IMR-90 (cell line): ENCODE results near the gene NAGLU. TPM values are rescaled to one million over a fixed set of nuclear protein-coding genes. Genes with fewer than 3 reads are reported as not detected.

Experiments
- ATAC-seq: fragments of 200-7000 bp; cut with Tn5 transposase; 2 replicates; pipeline ENCODE4 v1.9.1; 2020; ENCODE audit warnings: low read depth, mild to moderate bottlenecking, moderate library complexity
- BruUV-seq: library from RNA; stranded (reverse); fragments of 400-500 nt; replicated peaks from 2 replicates; lab custom pipeline; 2021; lab: Mats Ljungman, UMichigan
- CTCF ChIA-PET: fragments of 300-600 bp; formaldehyde crosslinking; extraction: SDS; loops from one replicate; lab custom pipeline; 2021; ENCODE audit warnings: antibody characterized with exemption; lab: Yijun Ruan, JAX
- POLR2A ChIA-PET: fragments of 300-600 bp; sonication (Branson Sonifier 250); formaldehyde crosslinking; loops from one replicate; lab custom pipeline; 2022; ENCODE audit warnings: antibody characterized with exemption; ENCODE audit not compliant: unreplicated experiment; lab: Charles Lee
- DNase-seq: peaks from one replicate; pipeline ENCODE4 v3.0.0; 2013
- H2AFZ ChIP-seq: replicated peaks from 2 replicates; pipeline ENCODE3; 2013; ENCODE audit warnings: low read length, mild to moderate bottlenecking; ENCODE audit not compliant: poor library complexity
- H2AK5ac ChIP-seq: 2 replicates; pipeline ENCODE4 v1.6.1; 2013; ENCODE audit warnings: low read depth, low read length, inconsistent platforms
- H2AK9ac ChIP-seq: replicated peaks from 2 replicates; pipeline ENCODE3; 2013; ENCODE audit warnings: mild to moderate bottlenecking, low read depth, low read length, moderate library complexity; ENCODE audit not compliant: poor library complexity
- H2BK120ac ChIP-seq: 2 replicates; pipeline ENCODE4 v1.6.1; 2013; ENCODE audit warnings: low read depth, low read length, inconsistent platforms
- H2BK15ac ChIP-seq: 3 replicates; pipeline ENCODE4 v1.6.1; 2013; ENCODE audit warnings: low read depth, low read length, inconsistent platforms
- H2BK20ac ChIP-seq: 2 replicates; pipeline ENCODE4 v1.6.1; 2013; ENCODE audit warnings: low read depth, mild to moderate bottlenecking, inconsistent platforms, low read length, moderate library complexity
- H2BK5ac ChIP-seq: 2 replicates; pipeline ENCODE4 v1.6.1; 2013; ENCODE audit warnings: mild to moderate bottlenecking, low read depth, low read length, inconsistent platforms; ENCODE audit not compliant: poor library complexity, severe bottlenecking
- H3K14ac ChIP-seq: replicated peaks from 2 replicates; pipeline ENCODE4 v1.6.1; 2013; ENCODE audit warnings: low read depth, low read length, inconsistent platforms
- H3K18ac ChIP-seq: 2 replicates; pipeline ENCODE4 v1.6.1; 2013; ENCODE audit warnings: low read depth, low read length, control low read depth
- H3K23ac ChIP-seq: 2 replicates; pipeline ENCODE4 v1.6.1; 2013; ENCODE audit warnings: low read depth, low read length, inconsistent platforms
- H3K27ac ChIP-seq: 2 replicates; pipeline ENCODE4 v1.5.1; 2013; ENCODE audit warnings: mild to moderate bottlenecking, control low read depth, low read length; ENCODE audit not compliant: insufficient read depth
- H3K27me3 ChIP-seq: 2 replicates; pipeline ENCODE4 v1.6.1; 2013; ENCODE audit warnings: low read length; ENCODE audit not compliant: control insufficient read depth, insufficient read depth
- H3K36me3 ChIP-seq: 2 replicates; pipeline ENCODE4 v1.6.1; 2013; ENCODE audit warnings: low read length, mixed read lengths; ENCODE audit not compliant: control insufficient read depth, insufficient read depth
- H3K4ac ChIP-seq: 2 replicates; pipeline ENCODE4 v1.6.1; 2013; ENCODE audit warnings: low read depth, low read length, inconsistent platforms
- H3K4me1 ChIP-seq: 2 replicates; pipeline ENCODE4 v1.6.1; 2013; ENCODE audit warnings: low read length, mixed read lengths; ENCODE audit not compliant: control insufficient read depth, insufficient read depth
- H3K4me2 ChIP-seq: 2 replicates; pipeline ENCODE4 v1.6.1; 2013; ENCODE audit warnings: low read depth, mild to moderate bottlenecking, control low read depth, low read length, moderate library complexity
- H3K4me3 ChIP-seq: 2 replicates; pipeline ENCODE4 v1.5.1; 2013; ENCODE audit warnings: low read depth, mild to moderate bottlenecking, control low read depth, low read length, moderate library complexity; ENCODE audit not compliant: insufficient read depth
- H3K56ac ChIP-seq: 2 replicates; pipeline ENCODE4 v1.6.1; 2013; ENCODE audit warnings: low read length, inconsistent platforms; ENCODE audit not compliant: insufficient read depth; ENCODE audit errors: extremely low read depth
- H3K79me1 ChIP-seq, 2 experiments: 2 replicates each; pipeline ENCODE4 v1.6.1; 2013; ENCODE audit warnings: low read length in 2 of 2, inconsistent platforms in 1 of 2, low read depth in 1 of 2
- H3K9ac ChIP-seq: 2 replicates; pipeline ENCODE4 v1.6.1; 2013; ENCODE audit warnings: low read depth, low read length, control low read depth
- H3K9me1 ChIP-seq: 2 replicates; pipeline ENCODE4 v1.6.1; 2013; ENCODE audit warnings: low read length, inconsistent platforms; ENCODE audit not compliant: insufficient read depth
- H3K9me3 ChIP-seq: 2 replicates; pipeline ENCODE4 v1.6.1; 2013; ENCODE audit warnings: low read length; ENCODE audit not compliant: control insufficient read depth, insufficient read depth
- H4K20me1 ChIP-seq: 2 replicates; pipeline ENCODE4 v1.6.1; 2013; ENCODE audit warnings: low read length, inconsistent platforms; ENCODE audit not compliant: insufficient read depth
- H4K5ac ChIP-seq: 2 replicates; pipeline ENCODE4 v1.6.1; 2013; ENCODE audit warnings: mild to moderate bottlenecking, low read depth, low read length, control low read depth
- H4K8ac ChIP-seq, 2 experiments: 2 replicates each; pipeline ENCODE4 v1.6.1; 2013; ENCODE audit warnings: low read depth in 2 of 2, low read length in 2 of 2, control low read depth in 1 of 2, inconsistent platforms in 1 of 2
- H4K91ac ChIP-seq: 2 replicates; pipeline ENCODE4 v1.6.1; 2013; ENCODE audit warnings: low read depth, low read length, inconsistent platforms; ENCODE audit not compliant: insufficient read depth
- RAD21 ChIP-seq: IDR thresholded peaks from 2 replicates; pipeline ENCODE4 v1.6.1; 2012; ENCODE audit warnings: low read length, improper control_type of control experiment
- RFX5 ChIP-seq: IDR thresholded peaks from 2 replicates; pipeline ENCODE4 v1.8.0; 2012; ENCODE audit warnings: low read depth, mild to moderate bottlenecking, low read length, moderate library complexity
- WGBS, 2 experiments: methylation state at CpG; one replicate each; pipeline versions ENCODE4 v1.1.5 to v1.1.7; 2013; ENCODE audit warnings: missing lambda C conversion rate in 2 of 2; ENCODE audit not compliant: insufficient read length in 1 of 2; ENCODE audit errors: extremely low coverage in 2 of 2; 5-methylcytosine and 5-hydroxymethylcytosine counted together
- dilution Hi-C: fragments of 300-500 bp; cut with HindIII; formaldehyde crosslinking; loops from one replicate; pipeline ENCODE4 v1.14.3; 2018; ENCODE audit warnings: low sequenced_read_pairs; ENCODE audit not compliant: unreplicated experiment
- in situ Hi-C: fragments of 300-500 bp; cut with MboI; formaldehyde crosslinking; loops from 3 replicates; pipeline ENCODE4 v1.14.3; 2019; ENCODE audit warnings: low sequenced_read_pairs, inconsistent platforms, mixed read lengths
- intact Hi-C: fragments of 100-400 bp; cut with micrococcal nuclease; formaldehyde crosslinking; loops from 2 replicates; pipeline ENCODE4 v1.10.0; 2022
- polyA plus RNA-seq, 3 experiments: library from polyadenylated mRNA; depleted of rRNA; stranded (reverse); fragments of >200 nt; gene quantifications; 2 replicates each; pipeline ENCODE4 v1.2.3, GENCODE V29; 2012; ENCODE audit warnings: low replicate concordance in 1 of 3
- total RNA-seq: library from RNA; depleted of rRNA; stranded (reverse); fragments of >200 nt; gene quantifications from 2 replicates; pipeline ENCODE4 v1.2.3, GENCODE V29; 2012

Gene NAGLU
- total and polyA plus RNA-seq, 2 of the 4 experiments (the other 2 are of a cell fraction): 6.5 to 29.2 TPM

GRCh38 chr17:42574463-42574862 is 38.4 kb downstream of the NAGLU start:
- no peak overlapping the region for H3K27ac ChIP-seq
- peaks cover 40% of the 10 kb centered on the region for H3K36me3 ChIP-seq
- H2BK120ac ChIP-seq: no peak overlapping the region
- no peak overlapping the region for H3K14ac ChIP-seq
- H3K23ac ChIP-seq: no peak overlapping the region
- no peak overlapping the region for H4K5ac ChIP-seq
- H2AK5ac ChIP-seq: no peak overlapping the region
- H2AK9ac ChIP-seq: no peak overlapping the region
- CTCF ChIA-PET: no interaction called here
- POLR2A ChIA-PET: no interaction called here
- in situ Hi-C loops (no loop called here), dilution Hi-C loops (no loop called here), intact Hi-C loops (no loop called here)
- no peak overlapping the region for H3K56ac ChIP-seq
- no peaks in the 10 kb centered on the region for H3K9me3 ChIP-seq
- DNase-seq (no peak), ATAC-seq (no peak)
- H4K8ac ChIP-seq: no peak overlapping the region
- H3K4me2 ChIP-seq: no peak overlapping the region
- H3K4me1 ChIP-seq: peaks cover 5% of the 10 kb centered on the region
- no peak overlapping the region for H3K18ac ChIP-seq
- TF ChIP-seq RFX5: no peak
- TF ChIP-seq RAD21: no peak
- no peak overlapping the region for H4K91ac ChIP-seq
- H2BK15ac ChIP-seq: no peak overlapping the region
- H3K27me3 ChIP-seq: no peaks in the 10 kb centered on the region
- H3K4me3 ChIP-seq: no peak overlapping the region
- no peak overlapping the region for H2AFZ ChIP-seq
- no peaks in the 10 kb centered on the region for H3K9me1 ChIP-seq
- H3K4ac ChIP-seq: no peak overlapping the region
- WGBS, 2 experiments: no CpG with 5 or more reads among the region's 3 CpGs
- no peak overlapping the region for H3K9ac ChIP-seq
- no peak overlapping the region for H2BK20ac ChIP-seq
- peaks cover 38 to 77% of the 10 kb centered on the region in 2 experiments; a peak in 3 of 4 replicates for H3K79me1 ChIP-seq
- peaks cover 8% of the 10 kb centered on the region; the same call in 1 of the 2 replicates for H4K20me1 ChIP-seq
- BruUV-seq: no TSS peak
- no peak overlapping the region for H2BK5ac ChIP-seq
